Common myeloid progenitor, CD34-positive (primary cell): ENCODE measurements around the gene HMG20A.

Source experiments
- CTCF ChIA-PET: fragments of 350-600 bp; sonication (Branson Sonifier 250); formaldehyde crosslinking; loops from one replicate; lab custom pipeline; 2021; ENCODE audit warnings: antibody characterized with exemption; lab: Charles Lee
- POLR2A ChIA-PET: fragments of 350-600 bp; sonication (Branson Sonifier 250); formaldehyde crosslinking; loops from one replicate; lab custom pipeline; 2021; ENCODE audit warnings: antibody characterized with exemption; lab: Charles Lee
- DNase-seq, 3 donors: peaks; one replicate each; pipeline versions ENCODE4 v3.0.0 to v3.0.0-alpha.2; 2013
- H3K27ac ChIP-seq, 2 experiments: 1 replicate in 1 of 2; 2 replicates in 1 of 2; pipeline ENCODE4 v1.7.0; 2013; ENCODE audit warnings: inconsistent platforms in 2 of 2, low read length in 2 of 2, mild to moderate bottlenecking in 2 of 2, low read depth in 1 of 2, moderate library complexity in 1 of 2; ENCODE audit not compliant: severe bottlenecking in 2 of 2, insufficient read depth in 1 of 2, poor library complexity in 1 of 2
- H3K27me3 ChIP-seq, 5 experiments: replicated peaks in 2 of 5; 1 replicate in 3 of 5; 2 replicates in 2 of 5; pipeline versions ENCODE4 v1.6.1 to v1.7.0; 2013; ENCODE audit warnings: low read length in 4 of 5, mild to moderate bottlenecking in 2 of 5, moderate library complexity in 2 of 5, inconsistent platforms in 1 of 5; ENCODE audit not compliant: insufficient read depth in 5 of 5, control insufficient read depth in 4 of 5
- H3K36me3 ChIP-seq, 4 experiments: 1 replicate in 2 of 4; 2 replicates in 2 of 4; pipeline versions ENCODE4 v1.6.1 to v1.7.0; 2013; ENCODE audit warnings: low read length in 3 of 4, control low read depth in 1 of 4, mild to moderate bottlenecking in 1 of 4; ENCODE audit not compliant: control insufficient read depth in 4 of 4, insufficient read depth in 4 of 4
- H3K4me1 ChIP-seq, 4 experiments: 1 replicate in 3 of 4; 2 replicates in 1 of 4; pipeline versions ENCODE4 v1.6.1 to v1.7.1; 2013; ENCODE audit warnings: low read length in 3 of 4, mild to moderate bottlenecking in 3 of 4, control low read depth in 1 of 4, inconsistent platforms in 1 of 4, moderate library complexity in 1 of 4; ENCODE audit not compliant: control insufficient read depth in 4 of 4, insufficient read depth in 4 of 4; ENCODE audit errors: control extremely low read depth in 1 of 4
- H3K4me3 ChIP-seq, 7 experiments: 1 replicate in 4 of 7; 2 replicates in 3 of 7; pipeline versions ENCODE4 v1.5.1 to v1.7.0; 2013; ENCODE audit warnings: mild to moderate bottlenecking in 7 of 7, low read length in 6 of 7, moderate library complexity in 6 of 7, inconsistent platforms in 2 of 7, low read depth in 2 of 7, control low read depth in 1 of 7; ENCODE audit not compliant: insufficient read depth in 4 of 7, control insufficient read depth in 1 of 7; ENCODE audit errors: extremely low read depth in 1 of 7
- H3K9me3 ChIP-seq, 5 experiments: 1 replicate in 4 of 5; 2 replicates in 1 of 5; pipeline versions ENCODE4 v1.6.1 to v1.7.1; 2013; ENCODE audit warnings: low read length in 4 of 5, mild to moderate bottlenecking in 2 of 5, inconsistent platforms in 1 of 5, low read depth in 1 of 5, moderate library complexity in 1 of 5; ENCODE audit not compliant: control insufficient read depth in 4 of 5, insufficient read depth in 2 of 5; ENCODE audit errors: control extremely low read depth in 1 of 5
- WGBS: methylation state at CpG from one replicate; pipeline ENCODE4 v1.1.5; 2013; ENCODE audit not compliant: insufficient coverage; 5-methylcytosine and 5-hydroxymethylcytosine counted together

The HMG20A gene

GRCh38 chr15:77515613-77516012 is 94.9 kb downstream of the HMG20A start:
- no peak overlapping the region for H3K4me3 ChIP-seq
- H3K9me3 ChIP-seq, result peaks cover 0 to 12% (median 0%) of the 10 kb centered on the region in 5 experiments
- WGBS, result 100% methylated on average over 1 of the region's 2 CpGs
- H3K27me3 ChIP-seq, result peaks cover 0 to 84% (median 23%) of the 10 kb centered on the region in 5 experiments
- CTCF ChIA-PET, result interaction anchor here (1.2 kb wide), 1 partner anchor 14 kb away, joined by 3 read pairs; no protein-coding TSS in a partner anchor
- POLR2A ChIA-PET, result no interaction called here
- DNase-seq, result no peak
- no peaks in the 10 kb centered on the region for H3K4me1 ChIP-seq
- H3K36me3 ChIP-seq, result no peaks in the 10 kb centered on the region
- no peak overlapping the region for H3K27ac ChIP-seq

- H3K36me3 ChIP-seq, result no peaks in the 10 kb centered on the region
Measured at GRCh38 chr15:77516076-77516475, 95.4 kb downstream of the HMG20A start.

GRCh38 chr15:77516786-77517185 is 96.1 kb downstream of the HMG20A start:
- ChIA-PET POLR2A (no interaction called here), CTCF (no interaction called here)
- no peak overlapping the region for H3K4me3 ChIP-seq
- peaks cover 0 to 9% (median 0%) of the 10 kb centered on the region in 5 experiments for H3K9me3 ChIP-seq
- H3K4me1 ChIP-seq, result no peaks in the 10 kb centered on the region
- H3K36me3 ChIP-seq, result no peaks in the 10 kb centered on the region
- DNase-seq, result no peak
- H3K27ac ChIP-seq, result no peak overlapping the region
- peaks cover 0 to 72% (median 17%) of the 10 kb centered on the region in 5 experiments for H3K27me3 ChIP-seq
- WGBS, result 89% methylated on average over 11 of the region's 12 CpGs

More at GRCh38 chr15:77516076-77516475, 95.4 kb downstream of the HMG20A start:
- H3K4me1 ChIP-seq, result no peaks in the 10 kb centered on the region
- DNase-seq, result no peak
- no peak overlapping the region for H3K27ac ChIP-seq
- peaks cover 0 to 12% (median 0%) of the 10 kb centered on the region in 5 experiments for H3K9me3 ChIP-seq
- WGBS, result 97% methylated on average over 6 of the region's 7 CpGs
- ChIA-PET CTCF (interaction anchor here (1.2 kb wide), 1 partner anchor 14 kb away, joined by 3 read pairs; no protein-coding TSS in a partner anchor), POLR2A (no interaction called here)
- H3K4me3 ChIP-seq, result no peak overlapping the region
- H3K27me3 ChIP-seq, result peaks cover 0 to 79% (median 21%) of the 10 kb centered on the region in 5 experiments

GRCh38 chr15:77517579-77517978 is 96.9 kb downstream of the HMG20A start:
- WGBS, result 84% methylated on average over 5 of the region's 7 CpGs
- Histone ChIP-seq H3K4me1 (no peaks in the 10 kb centered on the region), H3K27ac (no peak overlapping the region), H3K4me3 (no peak overlapping the region), H3K36me3 (no peaks in the 10 kb centered on the region), H3K27me3 (peaks cover 0 to 67% (median 14%) of the 10 kb centered on the region in 5 experiments), H3K9me3 (peaks cover 0 to 6% (median 0%) of the 10 kb centered on the region in 5 experiments)
- DNase-seq, result no peak
- POLR2A ChIA-PET, result no interaction called here
- CTCF ChIA-PET, result interaction anchor here (1.7 kb wide), 1 partner anchor 26 kb away, joined by 5 read pairs; no protein-coding TSS in a partner anchor

- Histone ChIP-seq H3K9me3 (peaks cover 0 to under 1% (median 0%) of the 10 kb centered on the region in 5 experiments), H3K4me3 (no peak overlapping the region), H3K36me3 (no peaks in the 10 kb centered on the region), H3K27ac (no peak overlapping the region), H3K27me3 (peaks cover 0 to 60% (median 13%) of the 10 kb centered on the region in 5 experiments), H3K4me1 (no peaks in the 10 kb centered on the region)
- no peak for DNase-seq
- WGBS, result 100% methylated on average over 6 of the region's 6 CpGs
- ChIA-PET CTCF (interaction anchor here (1.7 kb wide), 1 partner anchor 25 kb away, joined by 5 read pairs; no protein-coding TSS in a partner anchor), POLR2A (no interaction called here)
Measured at GRCh38 chr15:77518458-77518857, 97.8 kb downstream of the HMG20A start.

DNA sequence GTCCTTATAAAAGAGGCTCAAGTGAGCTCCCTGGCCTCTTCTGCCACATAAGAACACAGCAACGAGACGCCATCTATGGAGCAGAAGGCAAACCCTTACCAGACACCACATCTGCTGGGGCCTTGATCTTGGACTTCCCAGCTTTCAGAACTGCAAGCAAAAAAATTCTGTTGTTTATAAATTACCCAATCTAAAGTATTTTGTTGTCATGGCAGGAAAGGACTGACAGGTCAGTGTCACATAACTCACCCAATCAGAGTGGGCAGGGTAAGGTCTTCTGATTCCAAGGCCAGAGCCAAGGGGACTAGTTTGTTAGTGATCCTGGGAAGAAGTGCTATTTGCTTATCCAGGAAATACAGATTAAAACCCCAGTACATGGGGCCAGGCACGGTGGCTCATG is 98.9 kb downstream of the HMG20A start:
- H3K27me3 ChIP-seq, result peaks cover 0 to 52% (median 7%) of the 10 kb centered on the region in 5 experiments
- H3K36me3 ChIP-seq, result no peaks in the 10 kb centered on the region
- H3K27ac ChIP-seq, result no peak overlapping the region
- H3K9me3 ChIP-seq, result no peaks in the 10 kb centered on the region
- H3K4me3 ChIP-seq, result no peak overlapping the region
- ChIA-PET POLR2A (no interaction called here), CTCF (no interaction called here)
- WGBS, result 100% methylated on average over 1 of the region's 3 CpGs
- no peak for DNase-seq
- H3K4me1 ChIP-seq, result no peaks in the 10 kb centered on the region

- Histone ChIP-seq H3K4me3 (no peak overlapping the region), H3K27ac (no peak overlapping the region), H3K4me1 (no peaks in the 10 kb centered on the region), H3K9me3 (no peaks in the 10 kb centered on the region), H3K27me3 (peaks cover 0 to 43% (median 4%) of the 10 kb centered on the region in 5 experiments), H3K36me3 (no peaks in the 10 kb centered on the region)
- ChIA-PET CTCF (interaction anchor here (1.2 kb wide), 1 partner anchor 96 kb away, joined by 3 read pairs; no protein-coding TSS in a partner anchor), POLR2A (no interaction called here)
- 100% methylated on average over 1 of the region's 6 CpGs for WGBS
- no peak for DNase-seq
Measured at GRCh38 chr15:77521206-77521605, 100.5 kb downstream of the HMG20A start.
